HepG2 (cell line): ENCODE measurements around the gene EPHA5. TPM values are rescaled to one million over a fixed set of nuclear protein-coding genes. Genes with fewer than 3 reads are reported as not detected.

Experiments
- ATAC-seq: fragments of 200-7000 bp; cut with Tn5 transposase; 3 replicates; pipeline ENCODE4 v1.9.1; 2020; ENCODE audit warnings: mild to moderate bottlenecking, moderate library complexity
- BruUV-seq: library from RNA; stranded (reverse); fragments of 400-500 nt; replicated peaks from 2 replicates; lab custom pipeline; 2021; lab: Mats Ljungman, UMichigan
- CTCF ChIA-PET: fragments of 300-600 bp; formaldehyde crosslinking; extraction: SDS; loops from one replicate; lab custom pipeline; 2021; ENCODE audit warnings: low total read pairs, inconsistent platforms, low intra/inter-chr PET ratio; lab: Yijun Ruan, JAX
- POLR2A ChIA-PET: fragments of 350-600 bp; sonication (Branson Sonifier 250); formaldehyde crosslinking; loops from one replicate; lab custom pipeline; 2020; ENCODE audit warnings: antibody characterized with exemption, inconsistent platforms; lab: Yijun Ruan, JAX
- DNase-seq: peaks from one replicate; pipeline ENCODE4 v3.0.0-alpha.2; 2015; ENCODE audit warnings: low spot score
- FAIRE-seq: peaks from 3 replicates; lab custom pipeline; 2011; peaks lifted over from hg19 to GRCh38; lab: Jason Lieb, UNC
- H2AFZ ChIP-seq: one replicate; pipeline ENCODE4 v1.6.1; 2011; ENCODE audit warnings: low read length, inconsistent platforms
- H3K27ac ChIP-seq: fragments of 300-600 bp; 3 replicates; pipeline ENCODE4 v1.8.0; 2011; ENCODE audit warnings: mixed run types, mild to moderate bottlenecking, mixed read lengths, low read length, inconsistent platforms; ENCODE audit not compliant: insufficient read depth; ENCODE audit errors: extremely low read length
- H3K27me3 ChIP-seq, 2 experiments: fragments of 200-600 bp in 1 of 2; 2 replicates in 1 of 2; 3 replicates in 1 of 2; pipeline versions ENCODE4 v1.6.0 to v1.8.0; 2011; ENCODE audit warnings: low read length in 2 of 2, mild to moderate bottlenecking in 2 of 2, moderate library complexity in 2 of 2, inconsistent platforms in 1 of 2; ENCODE audit not compliant: insufficient read depth in 2 of 2, control insufficient read depth in 1 of 2
- H3K36me3 ChIP-seq, 2 experiments: fragments of 200-600 bp in 1 of 2; replicated peaks in 1 of 2; 2 replicates in 1 of 2; 3 replicates in 1 of 2; pipeline versions ENCODE4 v1.5.1 to v1.8.0; 2011; ENCODE audit warnings: low read length in 2 of 2, inconsistent platforms in 1 of 2; ENCODE audit not compliant: insufficient read depth in 2 of 2, control insufficient read depth in 1 of 2
- H3K4me1 ChIP-seq: 2 replicates; pipeline ENCODE4 v1.5.1; 2012; ENCODE audit warnings: low read length, inconsistent platforms; ENCODE audit not compliant: insufficient read depth
- H3K4me2 ChIP-seq: 2 replicates; pipeline ENCODE4 v1.6.0; 2011; ENCODE audit warnings: low read depth, low read length, inconsistent platforms
- H3K4me3 ChIP-seq, 3 experiments: fragments of 200-600 bp in 1 of 3; sonication (generic), shearing (Covaris generic) in 1 of 3; replicated peaks in 1 of 3; 2 replicates each; pipeline ENCODE4 v1.5.1; 2011 to 2016; ENCODE audit warnings: low read length in 3 of 3, inconsistent platforms in 2 of 3, low read depth in 2 of 3, mild to moderate bottlenecking in 2 of 3, control low read depth in 1 of 3, mixed read lengths in 1 of 3; ENCODE audit not compliant: insufficient read depth in 1 of 3
- H3K79me2 ChIP-seq: one replicate; pipeline ENCODE4 v1.6.1; 2011; ENCODE audit warnings: low read length, inconsistent platforms; ENCODE audit not compliant: insufficient read depth
- H3K9ac ChIP-seq: 2 replicates; pipeline ENCODE4 v1.6.0; 2011; ENCODE audit warnings: mild to moderate bottlenecking, low read depth, low read length, inconsistent platforms; ENCODE audit not compliant: insufficient read depth
- H3K9me3 ChIP-seq: 2 replicates; pipeline ENCODE4 v1.5.1; 2012; ENCODE audit warnings: mild to moderate bottlenecking, low read length
- H4K20me1 ChIP-seq: 2 replicates; pipeline ENCODE4 v1.6.0; 2011; ENCODE audit warnings: inconsistent platforms, mild to moderate bottlenecking, low read length, moderate library complexity; ENCODE audit not compliant: insufficient read depth
- ARNT2 ChIP-seq: sonication (generic); formaldehyde crosslinking; IDR thresholded peaks from 2 replicates; pipeline ENCODE4 v1.8.0; 2022; ENCODE audit warnings: mild to moderate bottlenecking, low read depth, missing genetic modification reagents, moderate library complexity
- ASH2L ChIP-seq: fragments of 300-600, 200-600 bp; sonication (generic); IDR thresholded peaks from 2 replicates; pipeline ENCODE4 v1.7.0; 2017; ENCODE audit warnings: low read depth, mild to moderate bottlenecking, moderate library complexity, mixed read lengths, low read length; ENCODE audit not compliant: insufficient read length
- ATAD3A ChIP-seq: sonication (generic); formaldehyde crosslinking; IDR thresholded peaks from 2 replicates; pipeline ENCODE4 v1.4.0; 2020; ENCODE audit warnings: missing genetic modification reagents
- ATF7-NPFF ChIP-seq: sonication (generic); formaldehyde crosslinking; IDR thresholded peaks from 2 replicates; pipeline ENCODE4 v1.8.1; 2023; ENCODE audit warnings: mild to moderate bottlenecking, low read depth, missing genetic modification reagents, moderate library complexity
- DNMT3B ChIP-seq: conservative IDR thresholded peaks from 2 replicates; pipeline ENCODE4 v1.6.1; 2016; ENCODE audit warnings: missing biosample characterization, control low read depth
- KAT8 ChIP-seq: IDR thresholded peaks from 2 replicates; pipeline ENCODE4 v1.6.1; 2016; ENCODE audit warnings: missing genetic modification reagents, missing compliant biosample characterization
- REL ChIP-seq: sonication (generic); formaldehyde crosslinking; conservative IDR thresholded peaks from 2 replicates; pipeline ENCODE4 v1.8.0; 2022; ENCODE audit warnings: mild to moderate bottlenecking, missing genetic modification reagents, moderate library complexity
- RELA ChIP-seq: sonication (generic); formaldehyde crosslinking; IDR thresholded peaks from 2 replicates; pipeline ENCODE4 v1.4.0; 2020; ENCODE audit warnings: missing genetic modification reagents
- RFXANK ChIP-seq: IDR thresholded peaks from 2 replicates; pipeline ENCODE4 v1.6.1; 2016
- SIX4 ChIP-seq: sonication (generic); formaldehyde crosslinking; IDR thresholded peaks from 2 replicates; pipeline ENCODE4 v1.4.0; 2020; ENCODE audit warnings: missing genetic modification reagents
- ZEB1 ChIP-seq: IDR thresholded peaks from 2 replicates; pipeline ENCODE4 v1.6.1; 2012; ENCODE audit warnings: mild to moderate bottlenecking, low read depth, inconsistent platforms; ENCODE audit not compliant: insufficient replicate concordance
- ZMYM4 ChIP-seq: sonication (generic); formaldehyde crosslinking; IDR thresholded peaks from 2 replicates; pipeline ENCODE4 v1.8.1; 2023; ENCODE audit warnings: mild to moderate bottlenecking, missing genetic modification reagents
- ZNF33B ChIP-seq: sonication (generic); formaldehyde crosslinking; IDR thresholded peaks from 2 replicates; pipeline ENCODE4 v1.5.1; 2020; ENCODE audit warnings: mild to moderate bottlenecking, missing genetic modification reagents
- ZNF446 ChIP-seq: sonication (generic); formaldehyde crosslinking; IDR thresholded peaks from 2 replicates; pipeline ENCODE4 v1.5.0; 2020; ENCODE audit warnings: mild to moderate bottlenecking, missing genetic modification reagents
- ZNF558 ChIP-seq: sonication (generic); formaldehyde crosslinking; IDR thresholded peaks from 2 replicates; pipeline ENCODE4 v1.9.0; 2022; ENCODE audit warnings: mild to moderate bottlenecking, missing genetic modification reagents, borderline replicate concordance
- ZNF878 ChIP-seq: sonication (generic); formaldehyde crosslinking; IDR thresholded peaks from 2 replicates; pipeline ENCODE4 v1.8.1; 2023; ENCODE audit warnings: mild to moderate bottlenecking, missing genetic modification reagents, moderate library complexity
- WGBS: methylation state at CpG from one replicate; pipeline ENCODE4 v1.1.6; 2017; ENCODE audit warnings: low lambda C conversion rate; 5-methylcytosine and 5-hydroxymethylcytosine counted together
- in situ Hi-C: cut with HindIII; loops from 2 replicates; pipeline ENCODE4 v1.10.0; 2017; ENCODE audit warnings: low pct_unique_long_range_greater_than_20kb; ENCODE audit not compliant: extremely low pct_ligation_motif_present
- intact Hi-C: fragments of 100-400 bp; cut with micrococcal nuclease; formaldehyde crosslinking; loops from one replicate; pipeline ENCODE4 v1.10.0; 2022; ENCODE audit not compliant: unreplicated experiment
- polyA plus RNA-seq, 8 experiments: library from polyadenylated mRNA; depleted of rRNA in 3 of 8; stranded (reverse) in 7 of 8; unstranded in 1 of 8; fragments of >200 nt; fragmentation: Illumina TruSeq in 4 of 8; extraction: Trizol in 4 of 8; gene quantifications; 2 replicates each; pipeline versions ENCODE4 v1.2.1 to v1.2.3, GENCODE V29; 2011 to 2016; ENCODE audit warnings: low read depth in 4 of 8, missing spikeins in 1 of 8, mixed read lengths in 1 of 8; ENCODE audit not compliant: insufficient read depth in 1 of 8
- total RNA-seq, 5 experiments: library from RNA; depleted of rRNA; stranded (reverse); fragments of >200 nt; fragmentation: Illumina TruSeq; extraction: Trizol; gene quantifications; 2 replicates each; pipeline ENCODE4 v1.2.3, GENCODE V29; 2016; ENCODE audit warnings: low read depth in 1 of 5
- TF ChIP-seq, protein P1 (sequence below): sonication (generic); formaldehyde crosslinking; IDR thresholded peaks from 2 replicates; pipeline ENCODE4 v1.5.0; 2020; ENCODE audit warnings: missing genetic modification reagents, mild to moderate bottlenecking, borderline replicate concordance
- TF ChIP-seq, protein P2 (sequence below): sonication (generic); formaldehyde crosslinking; IDR thresholded peaks from 2 replicates; pipeline ENCODE4 v1.5.0; 2020; ENCODE audit warnings: missing genetic modification reagents, mild to moderate bottlenecking, borderline replicate concordance
- TF ChIP-seq, protein P3 (sequence below): sonication (generic); formaldehyde crosslinking; IDR thresholded peaks from 2 replicates; pipeline ENCODE4 v1.8.0; 2022; ENCODE audit warnings: mild to moderate bottlenecking, missing genetic modification reagents, moderate library complexity

The EPHA5 gene
- total and polyA plus RNA-seq, 2 of the 13 experiments (the other 11 are each of a cell fraction or from before 2014, with no cell fraction given): not detected

DNA sequence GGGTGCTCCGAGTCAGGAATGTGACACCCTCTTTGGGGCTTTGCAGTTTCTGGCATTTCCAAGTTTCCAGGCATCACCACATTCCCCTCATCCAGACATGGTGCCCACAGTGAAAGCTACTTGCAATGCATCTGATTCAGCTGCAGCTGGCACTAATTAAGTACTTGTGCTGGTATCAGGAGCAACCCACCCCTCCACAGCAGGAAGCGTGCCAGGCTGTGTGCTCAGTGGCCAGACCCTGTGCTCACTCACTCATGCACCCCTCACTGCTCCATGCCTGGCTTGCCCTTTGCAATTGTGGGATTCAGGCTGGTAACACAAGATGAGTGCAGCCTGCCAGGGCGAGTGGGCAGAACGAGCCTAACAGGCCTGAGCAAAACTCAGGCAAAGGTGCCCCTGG lies 271.2 kb downstream of the EPHA5 start:
- Histone ChIP-seq H3K4me2 (no peak overlapping the region), H2AFZ (no peak overlapping the region), H3K4me3 (no peak overlapping the region), H4K20me1 (no peaks in the 10 kb centered on the region), H3K9me3 (no peaks in the 10 kb centered on the region), H3K36me3 (no peaks in the 10 kb centered on the region), H3K4me1 (no peaks in the 10 kb centered on the region), H3K9ac (no peak overlapping the region), H3K27me3 (no peaks in the 10 kb centered on the region), H3K27ac (no peak overlapping the region), H3K79me2 (no peaks in the 10 kb centered on the region)
- in situ Hi-C loops (no loop called here), intact Hi-C loops (no loop called here)
- ChIA-PET CTCF (no interaction called here), POLR2A (no interaction called here)
- ATAC-seq (no peak), DNase-seq (no peak), FAIRE-seq (no peak)
- TF ChIP-seq ZMYM4 (CRISPR knock-in tag): no peak
- no peak for TF ChIP-seq RFXANK
- TF ChIP-seq KAT8: no peak
- no peak for TF ChIP-seq ATAD3A (CRISPR knock-in tag)
- no peak for TF ChIP-seq DNMT3B (CRISPR knock-in tag)
- TF ChIP-seq, protein P1, sequence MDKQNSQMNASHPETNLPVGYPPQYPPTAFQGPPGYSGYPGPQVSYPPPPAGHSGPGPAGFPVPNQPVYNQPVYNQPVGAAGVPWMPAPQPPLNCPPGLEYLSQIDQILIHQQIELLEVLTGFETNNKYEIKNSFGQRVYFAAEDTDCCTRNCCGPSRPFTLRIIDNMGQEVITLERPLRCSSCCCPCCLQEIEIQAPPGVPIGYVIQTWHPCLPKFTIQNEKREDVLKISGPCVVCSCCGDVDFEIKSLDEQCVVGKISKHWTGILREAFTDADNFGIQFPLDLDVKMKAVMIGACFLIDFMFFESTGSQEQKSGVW (CRISPR knock-in tag): no peak
- TF ChIP-seq ZEB1: no peak
- no peak for TF ChIP-seq ZNF558 (CRISPR knock-in tag)
- no peak for TF ChIP-seq RELA (CRISPR knock-in tag)
- BruUV-seq: no TSS peak
- WGBS: 0% methylated on average over 2 of the region's 4 CpGs

DNA sequence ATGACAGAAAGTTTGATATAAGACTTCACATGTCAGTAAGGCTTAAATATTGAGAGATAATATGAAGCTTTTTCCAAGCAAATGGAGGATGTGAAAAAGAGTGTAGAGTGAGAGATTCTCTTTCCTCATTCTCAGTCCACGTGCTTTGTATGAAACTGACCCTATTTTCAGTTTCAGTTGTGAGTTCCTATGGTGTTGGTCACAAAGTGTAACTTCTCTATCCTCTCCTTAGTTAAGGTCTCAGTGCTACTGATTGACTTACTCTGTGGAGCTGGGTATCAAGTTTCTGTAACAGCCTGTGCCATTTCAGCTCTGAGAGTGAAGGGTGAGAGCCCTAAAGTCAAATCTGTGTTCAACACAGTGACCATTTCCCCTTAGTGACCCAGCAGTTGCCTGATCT lies 277.2 kb downstream of the EPHA5 start:
- no peaks in the 10 kb centered on the region for H4K20me1 ChIP-seq
- H2AFZ ChIP-seq: no peak overlapping the region
- H3K36me3 ChIP-seq: no peaks in the 10 kb centered on the region
- intact Hi-C loops (no loop called here), in situ Hi-C loops (no loop called here)
- H3K9me3 ChIP-seq: no peaks in the 10 kb centered on the region
- DNase-seq (no peak), FAIRE-seq (no peak), ATAC-seq (no peak)
- WGBS: 5% methylated on average over 1 of the region's 1 CpG
- H3K4me2 ChIP-seq: no peak overlapping the region
- H3K27ac ChIP-seq: no peak overlapping the region
- CTCF ChIA-PET: no interaction called here
- H3K4me3 ChIP-seq: no peak overlapping the region
- H3K79me2 ChIP-seq: no peaks in the 10 kb centered on the region
- POLR2A ChIA-PET: no interaction called here
- H3K4me1 ChIP-seq: no peaks in the 10 kb centered on the region
- no TSS peak for BruUV-seq
- no peak overlapping the region for H3K9ac ChIP-seq
- no peaks in the 10 kb centered on the region for H3K27me3 ChIP-seq
- TF ChIP-seq, protein P2, sequence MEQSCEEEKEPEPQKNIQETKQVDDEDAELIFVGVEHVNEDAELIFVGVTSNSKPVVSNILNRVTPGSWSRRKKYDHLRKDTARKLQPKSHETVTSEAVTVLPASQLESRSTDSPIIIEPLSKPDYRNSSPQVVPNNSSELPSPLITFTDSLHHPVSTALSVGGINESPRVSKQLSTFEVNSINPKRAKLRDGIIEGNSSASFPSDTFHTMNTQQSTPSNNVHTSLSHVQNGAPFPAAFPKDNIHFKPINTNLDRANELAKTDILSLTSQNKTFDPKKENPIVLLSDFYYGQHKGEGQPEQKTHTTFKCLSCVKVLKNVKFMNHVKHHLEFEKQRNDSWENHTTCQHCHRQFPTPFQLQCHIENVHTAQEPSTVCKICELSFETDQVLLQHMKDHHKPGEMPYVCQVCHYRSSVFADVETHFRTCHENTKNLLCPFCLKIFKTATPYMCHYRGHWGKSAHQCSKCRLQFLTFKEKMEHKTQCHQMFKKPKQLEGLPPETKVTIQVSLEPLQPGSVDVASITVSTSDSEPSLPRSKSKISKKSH: no peak
- no peak for TF ChIP-seq ZNF558 (CRISPR knock-in tag)
- no peak for TF ChIP-seq ASH2L
- no peak for TF ChIP-seq SIX4 (CRISPR knock-in tag)
- no peak for TF ChIP-seq REL (CRISPR knock-in tag)
- no peak for TF ChIP-seq ZNF878 (CRISPR knock-in tag)
- TF ChIP-seq ARNT2 (CRISPR knock-in tag): no peak
- TF ChIP-seq, protein P3, sequence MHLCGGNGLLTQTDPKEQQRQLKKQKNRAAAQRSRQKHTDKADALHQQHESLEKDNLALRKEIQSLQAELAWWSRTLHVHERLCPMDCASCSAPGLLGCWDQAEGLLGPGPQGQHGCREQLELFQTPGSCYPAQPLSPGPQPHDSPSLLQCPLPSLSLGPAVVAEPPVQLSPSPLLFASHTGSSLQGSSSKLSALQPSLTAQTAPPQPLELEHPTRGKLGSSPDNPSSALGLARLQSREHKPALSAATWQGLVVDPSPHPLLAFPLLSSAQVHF (CRISPR knock-in tag): no peak
- no peak for TF ChIP-seq ZNF446
- no peak for TF ChIP-seq ATF7-NPFF (CRISPR knock-in tag)
- no peak for TF ChIP-seq ZNF33B
